KMS-11 (cell line): ENCODE results near the gene CASKIN2.
"Not testable (repeated sequence)": the region's sequence is repeated elsewhere in the genome, so short reads cannot be mapped to it uniquely, and the experiment has no call there.

Experiments
- H2AFZ ChIP-seq: fragments of 200-600 bp; sonication (generic); 2 replicates; pipeline ENCODE4 v1.6.1; 2016; ENCODE audit warnings: antibody characterized with exemption, mixed run types, low read depth
- H3K27ac ChIP-seq: fragments of 200-600 bp; sonication (generic); 2 replicates; pipeline ENCODE4 v1.6.1; 2016; ENCODE audit warnings: mild to moderate bottlenecking, mixed run types
- H3K27me3 ChIP-seq: fragments of 200-600 bp; sonication (generic); 2 replicates; pipeline ENCODE4 v1.6.1; 2017; ENCODE audit warnings: mild to moderate bottlenecking, low read depth, mixed run types, moderate library complexity; ENCODE audit not compliant: insufficient read depth
- H3K36me3 ChIP-seq: fragments of 200-600 bp; sonication (generic); 2 replicates; pipeline ENCODE4 v1.6.1; 2017; ENCODE audit warnings: mild to moderate bottlenecking, mixed run types; ENCODE audit not compliant: insufficient read depth
- H3K4me1 ChIP-seq: fragments of 200-600 bp; sonication (generic); 2 replicates; pipeline ENCODE4 v1.6.1; 2016; ENCODE audit warnings: mild to moderate bottlenecking, low read depth, mixed run types; ENCODE audit not compliant: poor library complexity, severe bottlenecking
- H3K4me2 ChIP-seq: fragments of 200-600 bp; sonication (generic); 2 replicates; pipeline ENCODE4 v1.7.0; 2016; ENCODE audit warnings: mild to moderate bottlenecking, mixed run types
- H3K4me3 ChIP-seq: fragments of 200-600 bp; sonication (generic); IDR thresholded peaks from 2 replicates; pipeline ENCODE4 v1.6.1; 2017; ENCODE audit warnings: low read depth, low read length, mixed read lengths; ENCODE audit not compliant: insufficient read depth
- H3K79me2 ChIP-seq: fragments of 200-600 bp; sonication (generic); 2 replicates; pipeline ENCODE4 v1.6.1; 2016; ENCODE audit warnings: low read depth, mixed run types; ENCODE audit not compliant: insufficient read depth
- H3K9ac ChIP-seq: fragments of 200-600 bp; sonication (generic); 2 replicates; pipeline ENCODE4 v1.6.1; 2016; ENCODE audit warnings: mild to moderate bottlenecking, mixed run types
- H4K20me1 ChIP-seq: fragments of 200-600 bp; sonication (generic); 2 replicates; pipeline ENCODE4 v1.6.1; 2016; ENCODE audit warnings: mild to moderate bottlenecking, mixed run types; ENCODE audit not compliant: insufficient read depth
- CTCF ChIP-seq: fragments of 200-600 bp; sonication (generic); conservative IDR thresholded peaks from 2 replicates; pipeline ENCODE4 v1.6.1; 2017; ENCODE audit warnings: low read depth, mild to moderate bottlenecking, antibody characterized with exemption, low read length, moderate library complexity, mixed read lengths

CASKIN2 gene

DNA sequence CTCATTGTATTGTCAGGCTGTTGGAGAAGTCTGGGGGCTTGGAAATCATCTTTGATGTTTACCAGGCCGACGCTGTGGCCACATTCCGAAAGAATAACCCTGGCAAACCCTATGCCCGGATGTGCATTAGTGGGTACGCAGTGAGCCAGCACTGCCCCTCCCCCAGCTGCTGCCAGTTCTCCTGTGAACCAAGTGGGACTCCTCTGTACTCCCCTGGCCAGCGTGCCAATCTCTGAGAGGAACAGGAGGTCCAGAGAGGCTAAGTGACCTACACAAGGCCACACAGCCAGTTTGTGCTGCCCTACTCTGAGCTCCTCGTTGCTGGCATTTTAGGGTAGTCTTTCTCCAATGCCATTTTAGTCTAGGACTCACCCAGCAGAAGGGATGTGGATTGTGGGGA, 8.3 kb upstream of the CASKIN2 start:
- H3K4me2 ChIP-seq, result no peak overlapping the region; the same call in 1 of the 2 replicates
- H3K9ac ChIP-seq, result no peak overlapping the region
- H3K79me2 ChIP-seq, result no peaks in the 10 kb centered on the region
- H3K4me1 ChIP-seq, result peaks cover 14% of the 10 kb centered on the region
- no peaks in the 10 kb centered on the region for H3K27me3 ChIP-seq
- no peak overlapping the region for H3K27ac ChIP-seq
- no peak overlapping the region for H2AFZ ChIP-seq
- no peak overlapping the region for H3K4me3 ChIP-seq
- H3K36me3 ChIP-seq, result no peaks in the 10 kb centered on the region
- H4K20me1 ChIP-seq, result no peaks in the 10 kb centered on the region
- no peak for TF ChIP-seq CTCF

DNA sequence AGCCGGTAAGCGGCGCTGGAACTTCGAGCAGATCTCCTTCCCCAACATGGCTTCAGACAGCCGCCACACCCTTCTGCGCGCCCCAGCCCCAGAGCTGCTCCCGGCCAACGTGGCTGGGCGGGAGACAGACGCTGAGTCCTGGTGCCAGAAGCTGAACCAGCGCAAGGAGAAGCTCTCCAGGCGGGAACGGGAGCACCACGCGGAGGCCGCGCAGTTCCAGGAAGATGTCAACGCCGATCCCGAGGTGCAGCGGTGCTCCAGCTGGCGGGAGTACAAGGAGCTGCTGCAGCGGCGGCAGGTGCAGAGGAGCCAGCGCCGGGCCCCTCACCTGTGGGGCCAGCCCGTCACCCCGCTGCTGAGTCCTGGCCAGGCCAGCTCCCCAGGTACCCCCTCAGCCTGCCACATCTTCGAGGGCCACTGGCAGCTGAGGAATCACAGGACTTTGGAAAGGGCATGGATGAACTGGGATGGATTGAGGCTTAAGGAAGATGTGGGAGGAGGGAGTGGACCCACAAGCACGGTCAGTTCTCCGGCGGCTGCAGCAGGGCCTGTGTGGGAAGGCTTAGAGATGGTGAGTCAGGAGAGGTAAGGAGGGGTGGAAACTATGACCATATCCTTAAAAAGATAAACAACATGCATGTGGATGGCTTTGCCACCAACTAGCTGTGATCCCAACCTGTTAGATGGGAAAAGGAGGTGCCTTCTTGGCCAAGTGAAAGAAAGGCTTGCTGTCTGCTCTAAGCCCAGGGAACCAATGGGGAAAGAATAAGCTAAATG, 6.8 kb upstream of the CASKIN2 start:
- no peaks in the 10 kb centered on the region for H3K27me3 ChIP-seq
- no peak overlapping the region for H3K9ac ChIP-seq
- no peak overlapping the region for H3K4me3 ChIP-seq
- no peak overlapping the region for H3K4me2 ChIP-seq
- TF ChIP-seq CTCF, result no peak
- no peaks in the 10 kb centered on the region for H4K20me1 ChIP-seq
- H3K79me2 ChIP-seq, result no peaks in the 10 kb centered on the region
- peaks cover 29% of the 10 kb centered on the region for H3K4me1 ChIP-seq
- H3K27ac ChIP-seq, result no peak overlapping the region
- no peak overlapping the region for H2AFZ ChIP-seq
- no peaks in the 10 kb centered on the region for H3K36me3 ChIP-seq

- no peaks in the 10 kb centered on the region for H4K20me1 ChIP-seq
- H3K4me1 ChIP-seq, result peaks cover 27% of the 10 kb centered on the region
- no peaks in the 10 kb centered on the region for H3K27me3 ChIP-seq
- H3K4me2 ChIP-seq, result no peak overlapping the region
- no peaks in the 10 kb centered on the region for H3K79me2 ChIP-seq
- no peaks in the 10 kb centered on the region for H3K36me3 ChIP-seq
- H3K4me3 ChIP-seq, result no peak overlapping the region
- no peak overlapping the region for H3K9ac ChIP-seq
- H2AFZ ChIP-seq, result no peak overlapping the region
- H3K27ac ChIP-seq, result no peak overlapping the region
- no peak for TF ChIP-seq CTCF
Measured at GRCh38 chr17:75521290-75521689, 6.0 kb upstream of the CASKIN2 start.

GRCh38 chr17:75520413-75520812, 5.1 kb upstream of the CASKIN2 start:
- not testable (repeated sequence) for H4K20me1 ChIP-seq

GRCh38 chr17:75518983-75519537, 3.7 kb upstream of the CASKIN2 start:
- Histone ChIP-seq H3K4me2 (no peak overlapping the region), H3K9ac (no peak overlapping the region), H3K79me2 (no peaks in the 10 kb centered on the region), H3K4me3 (no peak overlapping the region), H3K36me3 (no peaks in the 10 kb centered on the region), H3K4me1 (peaks cover 20% of the 10 kb centered on the region), H4K20me1 (no peaks in the 10 kb centered on the region), H2AFZ (no peak overlapping the region), H3K27me3 (no peaks in the 10 kb centered on the region), H3K27ac (no peak overlapping the region)
- TF ChIP-seq CTCF, result 0 out of 2 replicates have a peak, but pooled peaks have one; percentile 8

More at GRCh38 chr17:75520413-75520812, 5.1 kb upstream of the CASKIN2 start:
- H3K4me2 ChIP-seq, H3K79me2 ChIP-seq, H3K4me3 ChIP-seq, H2AFZ ChIP-seq, H3K9ac ChIP-seq, H3K36me3 ChIP-seq, H3K27me3 ChIP-seq, H3K27ac ChIP-seq: not testable (repeated sequence)
- H3K4me1 ChIP-seq, result peaks cover 23% of the 10 kb centered on the region
